Colonic mucosa (tissue), 4 donors: Measurements from ENCODE around the gene M1AP. TPM values are rescaled to one million over a fixed set of nuclear protein-coding genes. Genes with fewer than 3 reads are reported as not detected.

Experiments used
- DNase-seq: peaks from one replicate; pipeline ENCODE4 v3.0.0-alpha.2; 2020
- H3K27ac ChIP-seq: fragments of 200-600 bp; one replicate; pipeline ENCODE4 v1.8.0; 2021
- H3K27me3 ChIP-seq: fragments of 200-600 bp; one replicate; pipeline ENCODE4 v1.8.0; 2021
- H3K36me3 ChIP-seq: fragments of 200-600 bp; one replicate; pipeline ENCODE4 v1.8.0; 2021
- H3K4me1 ChIP-seq: fragments of 200-600 bp; one replicate; pipeline ENCODE4 v1.8.0; 2021; ENCODE audit warnings: mild to moderate bottlenecking
- H3K4me3 ChIP-seq: fragments of 200-600 bp; one replicate; pipeline ENCODE4 v1.8.0; 2021
- H3K9ac ChIP-seq, 2 donors: one replicate each; pipeline ENCODE4 v1.7.0; 2013; ENCODE audit warnings: control low read depth in 2 of 2, low read depth in 2 of 2, low read length in 2 of 2
- H3K9me3 ChIP-seq: fragments of 200-600 bp; one replicate; pipeline ENCODE4 v1.8.0; 2021
- intact Hi-C: fragments of 100-400 bp; cut with DNase I; formaldehyde crosslinking; loops from one replicate; pipeline ENCODE4 v1.14.1; 2022
- total RNA-seq, 2 donors: library from RNA; stranded (reverse); fragmentation: NEBNext Ultra II Directional in 1 of 2; extraction: Animal tissue kit (Norgen Biotek cat#: 25700) in 1 of 2; gene quantifications; one replicate each; pipeline ENCODE4 v1.2.1, GENCODE V29; 2021
- TF ChIP-seq, protein P1 (sequence below): fragments of 200-600 bp; IDR thresholded peaks from one replicate; pipeline ENCODE4 v1.8.0; 2022; ENCODE audit warnings: antibody characterized with exemption, mild to moderate bottlenecking
- donor health status: healthy.
- donor health status: DM: no; HTN: no; CAD: no.
- donor health status: DM: no; HTN: no; CAD: no.

The M1AP gene
- total RNA-seq, 2 donors from 2014 or later, result 0.35 TPM; not detected in 1

DNA sequence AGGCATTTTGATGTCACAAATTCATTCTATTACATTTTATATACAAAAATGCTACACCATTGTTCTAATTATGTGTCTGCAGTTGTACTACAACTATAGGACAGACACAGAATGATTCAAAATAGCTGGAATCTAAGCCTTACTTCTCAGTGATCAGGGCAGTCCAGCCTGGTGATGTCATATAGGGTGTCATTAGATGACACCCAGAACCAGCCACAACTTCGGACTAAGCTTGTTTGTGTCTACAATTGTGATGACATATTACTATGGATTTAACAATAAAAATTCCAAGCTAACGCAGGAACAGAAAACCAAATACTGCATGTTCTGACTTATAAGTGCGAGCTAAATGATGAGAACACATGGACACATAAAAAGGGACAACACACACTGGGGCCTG, 31.0 kb downstream of the M1AP start:
- H3K27ac ChIP-seq, result no peak overlapping the region
- no peaks in the 10 kb centered on the region for H3K9me3 ChIP-seq
- H3K27me3 ChIP-seq, result no peaks in the 10 kb centered on the region
- H3K4me1 ChIP-seq, result no peaks in the 10 kb centered on the region
- H3K36me3 ChIP-seq, result no peaks in the 10 kb centered on the region
- no peak for DNase-seq
- intact Hi-C loops, result no loop called here
- H3K4me3 ChIP-seq, result no peak overlapping the region
- H3K9ac ChIP-seq, result no peak overlapping the region
- TF ChIP-seq, protein P1, sequence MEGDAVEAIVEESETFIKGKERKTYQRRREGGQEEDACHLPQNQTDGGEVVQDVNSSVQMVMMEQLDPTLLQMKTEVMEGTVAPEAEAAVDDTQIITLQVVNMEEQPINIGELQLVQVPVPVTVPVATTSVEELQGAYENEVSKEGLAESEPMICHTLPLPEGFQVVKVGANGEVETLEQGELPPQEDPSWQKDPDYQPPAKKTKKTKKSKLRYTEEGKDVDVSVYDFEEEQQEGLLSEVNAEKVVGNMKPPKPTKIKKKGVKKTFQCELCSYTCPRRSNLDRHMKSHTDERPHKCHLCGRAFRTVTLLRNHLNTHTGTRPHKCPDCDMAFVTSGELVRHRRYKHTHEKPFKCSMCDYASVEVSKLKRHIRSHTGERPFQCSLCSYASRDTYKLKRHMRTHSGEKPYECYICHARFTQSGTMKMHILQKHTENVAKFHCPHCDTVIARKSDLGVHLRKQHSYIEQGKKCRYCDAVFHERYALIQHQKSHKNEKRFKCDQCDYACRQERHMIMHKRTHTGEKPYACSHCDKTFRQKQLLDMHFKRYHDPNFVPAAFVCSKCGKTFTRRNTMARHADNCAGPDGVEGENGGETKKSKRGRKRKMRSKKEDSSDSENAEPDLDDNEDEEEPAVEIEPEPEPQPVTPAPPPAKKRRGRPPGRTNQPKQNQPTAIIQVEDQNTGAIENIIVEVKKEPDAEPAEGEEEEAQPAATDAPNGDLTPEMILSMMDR, result no peak

GRCh38 chr2:74606927-74607326, 41.2 kb downstream of the M1AP start:
- no peak for DNase-seq
- H3K27ac ChIP-seq, result no peak overlapping the region
- no peak overlapping the region for H3K4me3 ChIP-seq
- no peaks in the 10 kb centered on the region for H3K36me3 ChIP-seq
- H3K27me3 ChIP-seq, result no peaks in the 10 kb centered on the region
- H3K9ac ChIP-seq, result no peak overlapping the region
- intact Hi-C loops, result no loop called here
- TF ChIP-seq, protein P1, result no peak
- H3K9me3 ChIP-seq, result no peaks in the 10 kb centered on the region
- H3K4me1 ChIP-seq, result no peaks in the 10 kb centered on the region

DNA sequence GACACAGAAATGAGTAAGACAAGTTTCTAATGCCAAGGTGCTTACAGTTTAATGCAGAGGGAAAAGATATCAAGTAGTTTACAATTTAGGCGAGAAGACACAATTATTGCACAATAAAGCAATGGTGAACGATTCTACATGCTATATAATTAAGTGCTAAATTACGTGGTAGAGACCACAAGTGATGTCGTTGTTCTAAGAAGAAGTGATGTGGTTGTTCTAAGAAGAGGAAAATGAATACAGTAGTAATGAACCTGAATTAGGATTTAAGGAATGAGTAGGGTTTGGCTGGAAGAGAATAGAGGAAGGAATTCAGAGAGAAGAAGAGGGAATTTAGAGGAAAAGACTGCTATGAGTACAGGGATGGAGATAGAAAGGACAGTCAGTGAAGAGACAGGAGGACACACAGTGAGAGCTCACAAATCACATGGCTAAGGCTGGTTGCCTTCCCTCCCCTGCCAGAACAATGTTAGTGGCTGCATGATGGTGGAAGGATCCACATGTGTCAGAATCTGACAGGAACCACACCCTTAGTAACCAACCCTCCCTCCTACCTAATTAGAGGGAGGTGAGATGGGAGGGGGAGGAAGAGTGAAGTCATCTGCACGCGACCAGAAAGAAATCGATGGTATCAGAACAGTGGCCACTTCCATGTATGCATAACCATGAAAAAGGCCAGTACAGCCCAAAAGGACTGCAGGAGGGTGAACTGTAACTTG, 44.7 kb downstream of the M1AP start:
- intact Hi-C loops, result no loop called here
- Histone ChIP-seq H3K9me3 (no peaks in the 10 kb centered on the region), H3K4me3 (no peak overlapping the region), H3K9ac (no peak overlapping the region), H3K36me3 (no peaks in the 10 kb centered on the region), H3K27me3 (no peaks in the 10 kb centered on the region), H3K4me1 (no peaks in the 10 kb centered on the region), H3K27ac (no peak overlapping the region)
- no peak for DNase-seq
- TF ChIP-seq, protein P1, result no peak

GRCh38 chr2:74602586-74603281, 45.4 kb downstream of the M1AP start:
- H3K9ac ChIP-seq, result no peak overlapping the region
- H3K27me3 ChIP-seq, result no peaks in the 10 kb centered on the region
- no peak for DNase-seq
- TF ChIP-seq, protein P1, result no peak
- no peaks in the 10 kb centered on the region for H3K9me3 ChIP-seq
- no peak overlapping the region for H3K4me3 ChIP-seq
- H3K27ac ChIP-seq, result no peak overlapping the region
- H3K36me3 ChIP-seq, result no peaks in the 10 kb centered on the region
- intact Hi-C loops, result no loop called here
- no peaks in the 10 kb centered on the region for H3K4me1 ChIP-seq

DNA sequence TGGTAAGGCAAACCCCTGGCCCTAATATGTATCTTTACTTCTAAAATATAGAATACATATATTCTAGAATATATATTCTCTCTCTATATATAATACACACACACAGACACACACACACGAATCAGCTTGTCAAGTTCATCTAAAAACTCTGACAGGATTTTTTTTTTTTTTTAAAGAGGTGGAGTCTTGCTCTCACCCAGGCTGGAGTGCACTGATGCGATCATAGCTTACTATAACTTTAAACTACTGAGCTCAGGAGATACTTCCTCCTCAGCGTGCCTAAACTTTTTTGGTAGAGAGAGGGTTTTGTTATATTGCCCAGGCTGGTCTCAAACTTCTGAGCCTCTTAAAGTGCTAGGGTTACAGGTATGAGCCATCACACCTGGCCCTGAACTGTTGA, 48.5 kb downstream of the M1AP start:
- DNase-seq, result no peak
- H3K4me1 ChIP-seq, result no peaks in the 10 kb centered on the region
- TF ChIP-seq, protein P1, result no peak
- H3K36me3 ChIP-seq, result no peaks in the 10 kb centered on the region
- no peaks in the 10 kb centered on the region for H3K27me3 ChIP-seq
- H3K4me3 ChIP-seq, result no peak overlapping the region
- H3K9ac ChIP-seq, result no peak overlapping the region
- H3K27ac ChIP-seq, result no peak overlapping the region
- no peaks in the 10 kb centered on the region for H3K9me3 ChIP-seq
- intact Hi-C loops, result no loop called here
